Measurements from ENCODE around the gene GAA.
"Not testable (repeated sequence)": the region's sequence is repeated elsewhere in the genome, so short reads cannot be mapped to it uniquely, and the experiment has no call there.

GAA gene

GRCh38 chr17:80086081-80086480 is 15.3 kb upstream of the GAA start:
- Histone ChIP-seq H3K27ac (ENCODE audit: low read length) (no peak overlapping the region), H3K36me3 (ENCODE audit: insufficient read depth, low read depth, low read length) (no peaks in the 10 kb centered on the region), H3K4me1 (ENCODE audit: insufficient read depth, low read length) (no peaks in the 10 kb centered on the region; the same call in 1 of the 2 replicates), H3K4me3 (ENCODE audit: low read length) (no peak overlapping the region), H3K27me3 (ENCODE audit: insufficient read depth, low read length) (no peaks in the 10 kb centered on the region), H3K9me3 (ENCODE audit: insufficient read depth, low read depth, low read length) (no peaks in the 10 kb centered on the region), H3K9ac (ENCODE audit: low read depth, low read length) (no peak overlapping the region)

GRCh38 chr17:80086616-80087015 is 14.8 kb upstream of the GAA start:
- Histone ChIP-seq H3K9me3 (ENCODE audit: insufficient read depth, low read depth, low read length) (no peaks in the 10 kb centered on the region), H3K4me1 (ENCODE audit: insufficient read depth, low read length) (no peaks in the 10 kb centered on the region; the same call in 1 of the 2 replicates), H3K9ac (ENCODE audit: low read depth, low read length) (no peak overlapping the region), H3K27ac (ENCODE audit: low read length) (no peak overlapping the region), H3K4me3 (ENCODE audit: low read length) (no peak overlapping the region), H3K27me3 (ENCODE audit: insufficient read depth, low read length) (no peaks in the 10 kb centered on the region), H3K36me3 (ENCODE audit: insufficient read depth, low read depth, low read length) (no peaks in the 10 kb centered on the region)

GRCh38 chr17:80087346-80088265 is 13.8 kb upstream of the GAA start:
- no peak overlapping the region for H3K27ac ChIP-seq (ENCODE audit: low read length)
- H3K4me3 ChIP-seq (ENCODE audit: low read length), result no peak overlapping the region
- H3K4me1 ChIP-seq (ENCODE audit: insufficient read depth, low read length), result no peaks in the 10 kb centered on the region; the same call in 1 of the 2 replicates
- H3K9me3 ChIP-seq (ENCODE audit: insufficient read depth, low read depth, low read length), result no peaks in the 10 kb centered on the region
- no peaks in the 10 kb centered on the region for H3K27me3 ChIP-seq (ENCODE audit: insufficient read depth, low read length)
- no peaks in the 10 kb centered on the region for H3K36me3 ChIP-seq (ENCODE audit: insufficient read depth, low read depth, low read length)
- H3K9ac ChIP-seq (ENCODE audit: low read depth, low read length), result no peak overlapping the region

GRCh38 chr17:80089762-80090161 is 11.6 kb upstream of the GAA start:
- H3K27me3 ChIP-seq (ENCODE audit: insufficient read depth, low read length), result no peaks in the 10 kb centered on the region
- H3K9me3 ChIP-seq (ENCODE audit: insufficient read depth, low read depth, low read length), result no peaks in the 10 kb centered on the region
- H3K27ac ChIP-seq (ENCODE audit: low read length), result no peak overlapping the region
- H3K9ac ChIP-seq (ENCODE audit: low read depth, low read length), result no peak overlapping the region
- no peaks in the 10 kb centered on the region for H3K36me3 ChIP-seq (ENCODE audit: insufficient read depth, low read depth, low read length)
- no peak overlapping the region for H3K4me3 ChIP-seq (ENCODE audit: low read length)
- H3K4me1 ChIP-seq (ENCODE audit: insufficient read depth, low read length), result no peaks in the 10 kb centered on the region

- not testable (repeated sequence) for H3K36me3 ChIP-seq (ENCODE audit: insufficient read depth, low read depth, low read length); H3K9me3 ChIP-seq (ENCODE audit: insufficient read depth, low read depth, low read length); H3K4me3 ChIP-seq (ENCODE audit: low read length); H3K27me3 ChIP-seq (ENCODE audit: insufficient read depth, low read length); H3K27ac ChIP-seq (ENCODE audit: low read length); H3K4me1 ChIP-seq (ENCODE audit: insufficient read depth, low read length); H3K9ac ChIP-seq (ENCODE audit: low read depth, low read length)
Observed at GRCh38 chr17:80090164-80090563, 11.2 kb upstream of the GAA start.

GRCh38 chr17:80091376-80091775 is 10.0 kb upstream of the GAA start:
- no peaks in the 10 kb centered on the region for H3K4me1 ChIP-seq (ENCODE audit: insufficient read depth, low read length)
- H3K9ac ChIP-seq (ENCODE audit: low read depth, low read length), result no peak overlapping the region
- no peak overlapping the region for H3K27ac ChIP-seq (ENCODE audit: low read length)
- no peaks in the 10 kb centered on the region for H3K36me3 ChIP-seq (ENCODE audit: insufficient read depth, low read depth, low read length)
- H3K27me3 ChIP-seq (ENCODE audit: insufficient read depth, low read length), result no peaks in the 10 kb centered on the region
- H3K9me3 ChIP-seq (ENCODE audit: insufficient read depth, low read depth, low read length), result no peaks in the 10 kb centered on the region
- no peak overlapping the region for H3K4me3 ChIP-seq (ENCODE audit: low read length)

GRCh38 chr17:80092959-80093358 is 8.4 kb upstream of the GAA start:
- Histone ChIP-seq H3K9ac (ENCODE audit: low read depth, low read length) (no peak overlapping the region), H3K36me3 (ENCODE audit: insufficient read depth, low read depth, low read length) (no peaks in the 10 kb centered on the region), H3K4me1 (ENCODE audit: insufficient read depth, low read length) (no peaks in the 10 kb centered on the region), H3K27ac (ENCODE audit: low read length) (no peak overlapping the region), H3K9me3 (ENCODE audit: insufficient read depth, low read depth, low read length) (no peaks in the 10 kb centered on the region), H3K27me3 (ENCODE audit: insufficient read depth, low read length) (no peaks in the 10 kb centered on the region), H3K4me3 (ENCODE audit: low read length) (no peak overlapping the region)

- no peak overlapping the region for H3K9ac ChIP-seq (ENCODE audit: low read depth, low read length)
- H3K9me3 ChIP-seq (ENCODE audit: insufficient read depth, low read depth, low read length), result no peaks in the 10 kb centered on the region
- peaks cover 5% of the 10 kb centered on the region for H3K27me3 ChIP-seq (ENCODE audit: insufficient read depth, low read length)
- H3K4me3 ChIP-seq (ENCODE audit: low read length), result no peak overlapping the region
- no peak overlapping the region for H3K27ac ChIP-seq (ENCODE audit: low read length)
- H3K4me1 ChIP-seq (ENCODE audit: insufficient read depth, low read length), result no peaks in the 10 kb centered on the region
- no peaks in the 10 kb centered on the region for H3K36me3 ChIP-seq (ENCODE audit: insufficient read depth, low read depth, low read length)
Observed at GRCh38 chr17:80095038-80095843, 6.1 kb upstream of the GAA start.

- Histone ChIP-seq H3K27me3 (ENCODE audit: insufficient read depth, low read length) (peaks cover 12% of the 10 kb centered on the region), H3K9me3 (ENCODE audit: insufficient read depth, low read depth, low read length) (no peaks in the 10 kb centered on the region), H3K27ac (ENCODE audit: low read length) (no peak overlapping the region), H3K4me1 (ENCODE audit: insufficient read depth, low read length) (no peaks in the 10 kb centered on the region), H3K4me3 (ENCODE audit: low read length) (no peak overlapping the region), H3K36me3 (ENCODE audit: insufficient read depth, low read depth, low read length) (no peaks in the 10 kb centered on the region), H3K9ac (ENCODE audit: low read depth, low read length) (no peak overlapping the region)
Observed at GRCh38 chr17:80095844-80096475, 5.4 kb upstream of the GAA start.

- Histone ChIP-seq H3K4me1 (ENCODE audit: insufficient read depth, low read length) (no peaks in the 10 kb centered on the region), H3K27ac (ENCODE audit: low read length) (no peak overlapping the region), H3K4me3 (ENCODE audit: low read length) (no peak overlapping the region), H3K9ac (ENCODE audit: low read depth, low read length) (no peak overlapping the region), H3K9me3 (ENCODE audit: insufficient read depth, low read depth, low read length) (no peaks in the 10 kb centered on the region), H3K27me3 (ENCODE audit: insufficient read depth, low read length) (peaks cover 12% of the 10 kb centered on the region), H3K36me3 (ENCODE audit: insufficient read depth, low read depth, low read length) (no peaks in the 10 kb centered on the region)
Observed at GRCh38 chr17:80096561-80097021, 4.8 kb upstream of the GAA start.

GRCh38 chr17:80097127-80097621 is 4.2 kb upstream of the GAA start:
- H3K4me3 ChIP-seq (ENCODE audit: low read length), result no peak overlapping the region
- no peak overlapping the region for H3K9ac ChIP-seq (ENCODE audit: low read depth, low read length)
- no peaks in the 10 kb centered on the region for H3K36me3 ChIP-seq (ENCODE audit: insufficient read depth, low read depth, low read length)
- peaks cover 15% of the 10 kb centered on the region for H3K27me3 ChIP-seq (ENCODE audit: insufficient read depth, low read length)
- peaks cover 2% of the 10 kb centered on the region; the same call in 1 of the 2 replicates for H3K4me1 ChIP-seq (ENCODE audit: insufficient read depth, low read length)
- H3K27ac ChIP-seq (ENCODE audit: low read length), result no peak overlapping the region
- H3K9me3 ChIP-seq (ENCODE audit: insufficient read depth, low read depth, low read length), result no peaks in the 10 kb centered on the region
